Effector memory CD4-positive, alpha-beta T cell (primary cell): ENCODE data around the gene OSBPL8.
"Not testable (repeated sequence)": the region's sequence is repeated elsewhere in the genome, so short reads cannot be mapped to it uniquely, and the experiment has no call there.

Experiments used
- DNase-seq, 3 donors: peaks; one replicate each; pipeline ENCODE4 v3.0.0-alpha.2; 2020
- H3K27ac ChIP-seq: 2 replicates; pipeline ENCODE4 v1.7.0; 2013; ENCODE audit warnings: mild to moderate bottlenecking, low read length, moderate library complexity; ENCODE audit not compliant: insufficient read depth, poor library complexity, severe bottlenecking
- H3K27me3 ChIP-seq: replicated peaks from 2 replicates; pipeline ENCODE4 v1.7.0; 2013; ENCODE audit warnings: mild to moderate bottlenecking, low read length; ENCODE audit not compliant: insufficient read depth, control insufficient read depth, poor library complexity, severe bottlenecking
- H3K36me3 ChIP-seq: 2 replicates; pipeline ENCODE4 v1.7.0; 2013; ENCODE audit warnings: mild to moderate bottlenecking, low read length, moderate library complexity; ENCODE audit not compliant: control insufficient read depth, insufficient read depth
- H3K4me1 ChIP-seq: 2 replicates; pipeline ENCODE4 v1.7.0; 2013; ENCODE audit warnings: low read length, mild to moderate bottlenecking; ENCODE audit not compliant: control insufficient read depth, insufficient read depth, poor library complexity, severe bottlenecking
- H3K4me3 ChIP-seq: 2 replicates; pipeline ENCODE4 v1.7.0; 2013; ENCODE audit warnings: low read length, low read depth, mild to moderate bottlenecking; ENCODE audit not compliant: insufficient read depth, poor library complexity, severe bottlenecking
- H3K9me3 ChIP-seq: 2 replicates; pipeline ENCODE4 v1.7.0; 2013; ENCODE audit warnings: mild to moderate bottlenecking, low read length, moderate library complexity; ENCODE audit not compliant: control insufficient read depth

The OSBPL8 gene

DNA sequence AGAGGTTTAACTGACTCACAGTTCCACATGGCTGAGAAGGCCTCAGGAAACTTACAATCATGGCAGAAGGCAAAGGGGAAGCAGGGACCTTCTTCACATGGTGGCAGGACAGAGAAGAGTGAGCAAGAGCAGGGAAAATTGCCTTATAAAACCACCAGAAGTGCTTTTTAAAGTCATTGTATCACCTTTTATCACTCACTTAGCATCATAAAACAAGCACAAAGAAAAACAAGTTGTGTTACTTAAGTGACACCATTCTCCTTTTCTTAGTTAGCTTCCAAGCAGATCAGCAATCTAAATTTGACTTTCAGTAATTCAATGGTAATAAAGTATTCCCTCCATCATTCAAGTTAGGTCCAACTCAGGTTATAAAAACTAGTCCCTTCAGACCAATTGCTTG is 28.5 kb downstream of the OSBPL8 start:
- Histone ChIP-seq H3K27me3 (no peaks in the 10 kb centered on the region), H3K4me1 (peaks cover 5% of the 10 kb centered on the region), H3K4me3 (no peak overlapping the region), H3K9me3 (no peaks in the 10 kb centered on the region), H3K36me3 (no peaks in the 10 kb centered on the region), H3K27ac (no peak overlapping the region)
- DNase-seq, result no peak

GRCh38 chr12:76530516-76530915 is 29.1 kb downstream of the OSBPL8 start:
- Histone ChIP-seq H3K27me3 (no peaks in the 10 kb centered on the region), H3K9me3 (no peaks in the 10 kb centered on the region)

GRCh38 chr12:76529226-76529918 is 30.2 kb downstream of the OSBPL8 start:
- H3K36me3 ChIP-seq, result no peaks in the 10 kb centered on the region
- no peak overlapping the region for H3K4me3 ChIP-seq
- H3K27ac ChIP-seq, result no peak overlapping the region
- DNase-seq, result no peak
- peaks cover 5% of the 10 kb centered on the region for H3K4me1 ChIP-seq
- no peaks in the 10 kb centered on the region for H3K27me3 ChIP-seq
- H3K9me3 ChIP-seq, result no peaks in the 10 kb centered on the region

More at GRCh38 chr12:76530516-76530915, 29.1 kb downstream of the OSBPL8 start:
- Histone ChIP-seq H3K4me1 (peaks cover 5% of the 10 kb centered on the region), H3K27ac (no peak overlapping the region), H3K36me3 (no peaks in the 10 kb centered on the region), H3K4me3 (no peak overlapping the region)
- no peak for DNase-seq

- no peaks in the 10 kb centered on the region for H3K9me3 ChIP-seq
- no peak overlapping the region for H3K27ac ChIP-seq
Observed at GRCh38 chr12:76523408-76523807, 36.2 kb downstream of the OSBPL8 start.

GRCh38 chr12:76520348-76520747 is 39.2 kb downstream of the OSBPL8 start:
- Histone ChIP-seq H3K4me3 (no peak overlapping the region), H3K9me3 (no peaks in the 10 kb centered on the region), H3K4me1 (peaks cover 7% of the 10 kb centered on the region), H3K27ac (no peak overlapping the region), H3K27me3 (no peaks in the 10 kb centered on the region), H3K36me3 (peaks cover 4% of the 10 kb centered on the region)
- DNase-seq, result no peak

More at GRCh38 chr12:76523408-76523807, 36.2 kb downstream of the OSBPL8 start:
- Histone ChIP-seq H3K4me1 (peaks cover 7% of the 10 kb centered on the region), H3K36me3 (peaks cover 4% of the 10 kb centered on the region), H3K4me3 (no peak overlapping the region), H3K27me3 (no peaks in the 10 kb centered on the region)
- no peak for DNase-seq

GRCh38 chr12:76519538-76519937 is 40.0 kb downstream of the OSBPL8 start:
- Histone ChIP-seq H3K9me3 (no peaks in the 10 kb centered on the region), H3K36me3 (peaks cover 4% of the 10 kb centered on the region), H3K27me3 (no peaks in the 10 kb centered on the region), H3K4me3 (no peak overlapping the region), H3K4me1 (peaks cover 7% of the 10 kb centered on the region), H3K27ac (no peak overlapping the region)
- DNase-seq, result no peak

GRCh38 chr12:76518699-76519098 is 40.9 kb downstream of the OSBPL8 start:
- Histone ChIP-seq H3K27me3 (no peaks in the 10 kb centered on the region), H3K4me3 (no peak overlapping the region), H3K9me3 (no peaks in the 10 kb centered on the region), H3K36me3 (peaks cover 4% of the 10 kb centered on the region), H3K4me1 (peaks cover 7% of the 10 kb centered on the region), H3K27ac (no peak overlapping the region)
- no peak for DNase-seq

DNA sequence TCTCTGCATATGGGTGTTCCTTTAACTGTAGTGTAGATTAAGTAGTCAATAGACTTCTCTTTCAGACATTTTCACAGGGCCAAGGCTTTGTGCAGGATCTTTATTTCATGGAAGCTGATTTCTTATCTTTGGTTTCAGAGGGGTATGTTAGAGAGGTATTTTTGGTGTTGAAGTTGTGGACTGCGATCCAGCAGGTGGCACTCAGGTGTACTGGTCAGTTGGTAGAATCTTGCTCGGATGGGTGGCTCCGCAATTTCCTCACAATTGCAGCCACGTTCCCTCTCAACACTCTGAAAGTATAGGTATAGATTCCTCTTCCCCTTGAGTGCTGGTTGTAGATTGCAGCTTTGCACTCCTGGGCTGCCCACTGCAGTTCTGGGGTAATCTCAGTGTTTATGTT is 44.3 kb downstream of the OSBPL8 start:
- Histone ChIP-seq H3K36me3 (no peaks in the 10 kb centered on the region), H3K9me3 (no peaks in the 10 kb centered on the region), H3K27me3 (no peaks in the 10 kb centered on the region), H3K27ac (no peak overlapping the region), H3K4me1 (peaks cover 7% of the 10 kb centered on the region), H3K4me3 (no peak overlapping the region)
- DNase-seq, result no peak

DNA sequence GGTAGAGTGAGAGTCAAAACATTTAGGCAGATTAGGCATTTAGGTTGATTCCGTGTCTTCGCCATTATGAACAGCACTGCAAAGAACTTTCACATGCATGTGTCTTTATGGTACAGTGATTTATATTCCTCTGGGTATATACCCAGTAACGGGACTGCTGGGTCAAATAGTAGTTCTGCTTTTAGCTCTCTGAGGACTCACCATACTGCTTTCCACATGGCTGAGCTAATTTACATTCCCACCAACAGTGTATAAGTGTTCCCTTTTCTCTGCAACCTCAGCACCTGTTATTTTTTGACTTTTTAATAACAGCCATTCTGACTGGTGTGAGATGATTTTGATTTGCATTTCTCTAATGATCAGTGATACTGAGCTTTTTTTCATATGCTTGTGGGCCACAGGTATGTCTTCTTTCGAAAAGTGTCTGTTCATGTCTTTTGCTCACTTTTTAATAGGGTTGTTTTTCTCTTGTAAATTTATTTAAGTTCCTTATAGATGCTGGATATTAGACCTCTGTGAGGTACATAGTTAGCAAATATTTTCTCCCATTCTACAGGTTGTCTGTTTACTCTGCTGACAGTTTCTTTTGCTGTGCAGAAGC is 48.4 kb downstream of the OSBPL8 start:
- H3K27ac ChIP-seq, H3K4me1 ChIP-seq, H3K36me3 ChIP-seq, H3K4me3 ChIP-seq, H3K27me3 ChIP-seq, H3K9me3 ChIP-seq, DNase-seq: not testable (repeated sequence)

DNA sequence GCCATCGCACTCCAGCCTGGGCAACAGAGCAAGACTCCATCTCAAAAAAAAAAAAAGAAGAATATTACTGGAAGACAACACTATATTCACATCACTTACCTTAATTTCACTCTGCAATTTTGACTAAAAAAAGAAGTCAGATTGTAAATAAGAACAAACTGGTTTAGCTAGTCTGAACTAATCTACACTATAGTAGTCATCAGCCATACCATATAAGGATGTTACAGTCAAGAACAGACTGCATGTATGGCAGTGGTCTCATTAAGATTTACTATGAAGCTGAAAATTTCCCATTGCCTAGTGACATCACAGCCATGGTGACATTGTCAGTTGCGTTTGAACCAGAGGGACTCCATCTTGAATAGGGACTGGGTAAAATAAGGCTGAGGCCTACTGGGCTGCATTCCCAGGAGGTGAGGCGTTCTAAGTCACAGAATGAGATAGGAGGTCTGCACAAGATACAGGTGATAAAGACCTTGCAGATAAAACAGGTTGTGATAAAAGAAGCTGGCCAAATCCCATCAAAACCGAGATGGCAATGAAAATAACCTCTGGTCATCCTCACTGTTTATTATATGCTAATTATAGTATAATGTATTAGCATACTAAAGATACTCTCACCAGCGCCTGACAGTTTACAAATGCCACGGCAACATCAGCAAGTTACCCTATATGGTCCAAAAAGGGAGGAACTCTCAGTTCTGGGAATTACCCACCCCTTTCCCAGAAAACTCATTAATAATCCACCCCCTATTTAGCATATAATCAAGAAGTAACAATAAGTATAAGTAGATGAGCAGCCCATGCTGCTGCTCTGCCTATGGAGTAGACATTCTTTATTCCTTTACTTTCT is 51.2 kb downstream of the OSBPL8 start:
- Histone ChIP-seq H3K9me3 (no peaks in the 10 kb centered on the region), H3K4me3 (no peak overlapping the region), H3K36me3 (no peaks in the 10 kb centered on the region), H3K27me3 (no peaks in the 10 kb centered on the region), H3K4me1 (no peaks in the 10 kb centered on the region), H3K27ac (no peak overlapping the region)
- no peak for DNase-seq
